ENCODE data around the gene ROMO1.

The ROMO1 gene

GRCh38 chr20:35673884-35674283 is 25.3 kb upstream of the ROMO1 start (continued):
- TF ChIP-seq ZNF280D (tag by site-specific recombination; IDR thresholded peaks at IDR 0.05): no peak
- TF ChIP-seq ZNF530 (tag by site-specific recombination; IDR thresholded peaks at IDR 0.05; ENCODE audit: low read depth): no peak

- ChIA-PET POLR2A (no interaction called here), CTCF (no interaction called here)
- Histone ChIP-seq H3K4me3 (ENCODE audit: low read depth, low read length) (no peak overlapping the region), H3K36me3 (ENCODE audit: control insufficient read depth in 2 of 2, insufficient read depth in 1 of 2, low read length in 2 of 2) (peaks cover 6 to 45% of the 10 kb centered on the region in 2 experiments; a peak in 2 of 3 replicates), H3K4me1 (ENCODE audit: control insufficient read depth, insufficient read depth, low read length) (no peaks in the 10 kb centered on the region), H3K27ac (ENCODE audit: extremely low read depth, low read depth, low read length) (no peak overlapping the region), H3K9me3 (ENCODE audit: control insufficient read depth, insufficient read depth, low read depth, low read length) (no peaks in the 10 kb centered on the region)
- TF ChIP-seq ZIC2 (tag by site-specific recombination; IDR thresholded peaks at IDR 0.05) (no peak), RBAK (tag by site-specific recombination; IDR thresholded peaks at IDR 0.05) (no peak), SETDB1 (IDR thresholded peaks at IDR 0.05; ENCODE audit: insufficient read length, low read length) (no peak), ZNF18 (tag by site-specific recombination; IDR thresholded peaks at IDR 0.05) (no peak)
These were observed 24.3 kb upstream of the ROMO1 start for GRCh38 chr20:35674921-35675320.

- POLR2A ChIA-PET: interaction anchor here (0.7 to 1.6 kb wide), 2 partner anchors 17 to 201 kb away, joined by 3 to 6 read pairs; partner anchors contain the start of genes CPNE1 and RBM12
- Histone ChIP-seq H3K27ac (ENCODE audit: extremely low read depth, low read depth, low read length) (no peak overlapping the region), H3K4me3 (ENCODE audit: low read depth, low read length) (no peak overlapping the region), H3K4me1 (ENCODE audit: control insufficient read depth, insufficient read depth, low read length) (no peaks in the 10 kb centered on the region), H3K9me3 (ENCODE audit: control insufficient read depth, insufficient read depth, low read depth, low read length) (no peaks in the 10 kb centered on the region), H3K36me3 (ENCODE audit: control insufficient read depth in 2 of 2, insufficient read depth in 1 of 2, low read length in 2 of 2) (peaks cover 0 to 11% of the 10 kb centered on the region in 2 experiments; a peak in 2 of 3 replicates)
- CTCF ChIA-PET: interaction anchor here (0.7 kb wide), 1 partner anchor 52 kb away, joined by 3 read pairs; no protein-coding TSS in a partner anchor
- TF ChIP-seq ZNF280D (tag by site-specific recombination; IDR thresholded peaks at IDR 0.05) (no peak), ZNF645 (tag by site-specific recombination; IDR thresholded peaks at IDR 0.05) (no peak), BCL11A (tag by site-specific recombination; IDR thresholded peaks at IDR 0.05; ENCODE audit: low read depth) (no peak), ZNF621 (tag by site-specific recombination; IDR thresholded peaks at IDR 0.05) (no peak), ZFP3 (tag by site-specific recombination; IDR thresholded peaks at IDR 0.05; ENCODE audit: low read depth) (no peak), ZNF701 (tag by site-specific recombination; IDR thresholded peaks at IDR 0.05) (no peak), ZNF530 (tag by site-specific recombination; IDR thresholded peaks at IDR 0.05; ENCODE audit: low read depth) (no peak), ZNF280C (tag by site-specific recombination; IDR thresholded peaks at IDR 0.05) (no peak), ZNF10 (tag by site-specific recombination; IDR thresholded peaks at IDR 0.05) (no peak), MEIS1 (CRISPR knock-in tag; IDR thresholded peaks at IDR 0.05; ENCODE audit: borderline replicate concordance) (no peak), KLF7 (tag by site-specific recombination; IDR thresholded peaks at IDR 0.05; ENCODE audit: borderline replicate concordance) (no peak), ZXDB (tag by site-specific recombination; IDR thresholded peaks at IDR 0.05) (no peak), ZNF529 (tag by site-specific recombination; IDR thresholded peaks at IDR 0.05; ENCODE audit: insufficient replicate concordance) (no peak), ZSCAN18 (tag by site-specific recombination; IDR thresholded peaks at IDR 0.05) (no peak), ZNF140 (tag by site-specific recombination; IDR thresholded peaks at IDR 0.05) (no peak)
These were observed 18.6 kb upstream of the ROMO1 start for GRCh38 chr20:35680452-35681183.
